HepG2 (cell line): ENCODE data around the gene PPP2R2B. TPM values are rescaled to one million over a fixed set of nuclear protein-coding genes. Genes with fewer than 3 reads are reported as not detected.

Experiments used
- ATAC-seq: fragments of 200-7000 bp; cut with Tn5 transposase; 3 replicates; pipeline ENCODE4 v1.9.1; 2020; ENCODE audit warnings: mild to moderate bottlenecking, moderate library complexity
- BruUV-seq: library from RNA; stranded (reverse); fragments of 400-500 nt; replicated peaks from 2 replicates; lab custom pipeline; 2021; lab: Mats Ljungman, UMichigan
- CTCF ChIA-PET: fragments of 300-600 bp; formaldehyde crosslinking; extraction: SDS; loops from one replicate; lab custom pipeline; 2021; ENCODE audit warnings: low total read pairs, inconsistent platforms, low intra/inter-chr PET ratio; lab: Yijun Ruan, JAX
- POLR2A ChIA-PET: fragments of 350-600 bp; sonication (Branson Sonifier 250); formaldehyde crosslinking; loops from one replicate; lab custom pipeline; 2020; ENCODE audit warnings: antibody characterized with exemption, inconsistent platforms; lab: Yijun Ruan, JAX
- DNase-seq: peaks from one replicate; pipeline ENCODE4 v3.0.0-alpha.2; 2015; ENCODE audit warnings: low spot score
- FAIRE-seq: peaks from 3 replicates; lab custom pipeline; 2011; peaks lifted over from hg19 to GRCh38; lab: Jason Lieb, UNC
- H2AFZ ChIP-seq: one replicate; pipeline ENCODE4 v1.6.1; 2011; ENCODE audit warnings: low read length, inconsistent platforms
- H3K27ac ChIP-seq: fragments of 300-600 bp; 3 replicates; pipeline ENCODE4 v1.8.0; 2011; ENCODE audit warnings: mixed run types, mild to moderate bottlenecking, mixed read lengths, low read length, inconsistent platforms; ENCODE audit not compliant: insufficient read depth; ENCODE audit errors: extremely low read length
- H3K27me3 ChIP-seq, 2 experiments: fragments of 200-600 bp in 1 of 2; 2 replicates in 1 of 2; 3 replicates in 1 of 2; pipeline versions ENCODE4 v1.6.0 to v1.8.0; 2011; ENCODE audit warnings: low read length in 2 of 2, mild to moderate bottlenecking in 2 of 2, moderate library complexity in 2 of 2, inconsistent platforms in 1 of 2; ENCODE audit not compliant: insufficient read depth in 2 of 2, control insufficient read depth in 1 of 2
- H3K36me3 ChIP-seq, 2 experiments: fragments of 200-600 bp in 1 of 2; replicated peaks in 1 of 2; 2 replicates in 1 of 2; 3 replicates in 1 of 2; pipeline versions ENCODE4 v1.5.1 to v1.8.0; 2011; ENCODE audit warnings: low read length in 2 of 2, inconsistent platforms in 1 of 2; ENCODE audit not compliant: insufficient read depth in 2 of 2, control insufficient read depth in 1 of 2
- H3K4me1 ChIP-seq: 2 replicates; pipeline ENCODE4 v1.5.1; 2012; ENCODE audit warnings: low read length, inconsistent platforms; ENCODE audit not compliant: insufficient read depth
- H3K4me2 ChIP-seq: 2 replicates; pipeline ENCODE4 v1.6.0; 2011; ENCODE audit warnings: low read depth, low read length, inconsistent platforms
- H3K4me3 ChIP-seq, 3 experiments: fragments of 200-600 bp in 1 of 3; sonication (generic), shearing (Covaris generic) in 1 of 3; replicated peaks in 1 of 3; 2 replicates each; pipeline ENCODE4 v1.5.1; 2011 to 2016; ENCODE audit warnings: low read length in 3 of 3, inconsistent platforms in 2 of 3, low read depth in 2 of 3, mild to moderate bottlenecking in 2 of 3, control low read depth in 1 of 3, mixed read lengths in 1 of 3; ENCODE audit not compliant: insufficient read depth in 1 of 3
- H3K79me2 ChIP-seq: one replicate; pipeline ENCODE4 v1.6.1; 2011; ENCODE audit warnings: low read length, inconsistent platforms; ENCODE audit not compliant: insufficient read depth
- H3K9ac ChIP-seq: 2 replicates; pipeline ENCODE4 v1.6.0; 2011; ENCODE audit warnings: mild to moderate bottlenecking, low read depth, low read length, inconsistent platforms; ENCODE audit not compliant: insufficient read depth
- H3K9me3 ChIP-seq: 2 replicates; pipeline ENCODE4 v1.5.1; 2012; ENCODE audit warnings: mild to moderate bottlenecking, low read length
- H4K20me1 ChIP-seq: 2 replicates; pipeline ENCODE4 v1.6.0; 2011; ENCODE audit warnings: inconsistent platforms, mild to moderate bottlenecking, low read length, moderate library complexity; ENCODE audit not compliant: insufficient read depth
- ASH2L ChIP-seq: fragments of 300-600, 200-600 bp; sonication (generic); IDR thresholded peaks from 2 replicates; pipeline ENCODE4 v1.7.0; 2017; ENCODE audit warnings: low read depth, mild to moderate bottlenecking, moderate library complexity, mixed read lengths, low read length; ENCODE audit not compliant: insufficient read length
- ATM ChIP-seq: fragments of 450-650 bp; IDR thresholded peaks from 2 replicates; pipeline ENCODE4 v1.7.1; 2017; ENCODE audit warnings: mild to moderate bottlenecking, borderline replicate concordance
- CENPBD1 ChIP-seq: sonication (generic); formaldehyde crosslinking; IDR thresholded peaks from 2 replicates; pipeline ENCODE4 v1.8.0; 2022; ENCODE audit warnings: missing genetic modification reagents, low read depth, mild to moderate bottlenecking, borderline replicate concordance
- KAT7 ChIP-seq: IDR thresholded peaks from 2 replicates; pipeline ENCODE4 v1.6.1; 2018; ENCODE audit warnings: borderline replicate concordance, missing compliant biosample characterization
- MEF2D ChIP-seq: sonication (generic); formaldehyde crosslinking; IDR thresholded peaks from 2 replicates; pipeline ENCODE4 v1.5.1; 2020; ENCODE audit warnings: mild to moderate bottlenecking, missing genetic modification reagents
- NFE2 ChIP-seq: sonication (generic); formaldehyde crosslinking; IDR thresholded peaks from 2 replicates; pipeline ENCODE4 v1.4.0; 2020; ENCODE audit warnings: missing genetic modification reagents
- NFYB ChIP-seq: sonication (generic); formaldehyde crosslinking; IDR thresholded peaks from 2 replicates; pipeline ENCODE4 v1.4.0; 2020; ENCODE audit warnings: missing genetic modification reagents
- NR1H2 ChIP-seq: sonication (generic); formaldehyde crosslinking; IDR thresholded peaks from 2 replicates; pipeline ENCODE4 v1.8.1; 2022; ENCODE audit warnings: low read depth, missing genetic modification reagents, borderline replicate concordance
- WGBS: methylation state at CpG from one replicate; pipeline ENCODE4 v1.1.6; 2017; ENCODE audit warnings: low lambda C conversion rate; 5-methylcytosine and 5-hydroxymethylcytosine counted together
- in situ Hi-C: cut with HindIII; loops from 2 replicates; pipeline ENCODE4 v1.10.0; 2017; ENCODE audit warnings: low pct_unique_long_range_greater_than_20kb; ENCODE audit not compliant: extremely low pct_ligation_motif_present
- intact Hi-C: fragments of 100-400 bp; cut with micrococcal nuclease; formaldehyde crosslinking; loops from one replicate; pipeline ENCODE4 v1.10.0; 2022; ENCODE audit not compliant: unreplicated experiment
- polyA plus RNA-seq, 8 experiments: library from polyadenylated mRNA; depleted of rRNA in 3 of 8; stranded (reverse) in 7 of 8; unstranded in 1 of 8; fragments of >200 nt; fragmentation: Illumina TruSeq in 4 of 8; extraction: Trizol in 4 of 8; gene quantifications; 2 replicates each; pipeline versions ENCODE4 v1.2.1 to v1.2.3, GENCODE V29; 2011 to 2016; ENCODE audit warnings: low read depth in 4 of 8, missing spikeins in 1 of 8, mixed read lengths in 1 of 8; ENCODE audit not compliant: insufficient read depth in 1 of 8
- total RNA-seq, 5 experiments: library from RNA; depleted of rRNA; stranded (reverse); fragments of >200 nt; fragmentation: Illumina TruSeq; extraction: Trizol; gene quantifications; 2 replicates each; pipeline ENCODE4 v1.2.3, GENCODE V29; 2016; ENCODE audit warnings: low read depth in 1 of 5
- TF ChIP-seq, protein P1 (sequence below): sonication (generic); formaldehyde crosslinking; IDR thresholded peaks from 2 replicates; pipeline ENCODE4 v1.5.1; 2020; ENCODE audit warnings: missing genetic modification reagents, mild to moderate bottlenecking, borderline replicate concordance
- TF ChIP-seq, protein P2 (sequence below): sonication (generic); formaldehyde crosslinking; IDR thresholded peaks from 2 replicates; pipeline ENCODE4 v1.9.0; 2022; ENCODE audit warnings: missing genetic modification reagents, mild to moderate bottlenecking, borderline replicate concordance

PPP2R2B gene
- total and polyA plus RNA-seq, 2 of the 13 experiments (the other 11 are each of a cell fraction or from before 2014, with no cell fraction given): not detected

DNA sequence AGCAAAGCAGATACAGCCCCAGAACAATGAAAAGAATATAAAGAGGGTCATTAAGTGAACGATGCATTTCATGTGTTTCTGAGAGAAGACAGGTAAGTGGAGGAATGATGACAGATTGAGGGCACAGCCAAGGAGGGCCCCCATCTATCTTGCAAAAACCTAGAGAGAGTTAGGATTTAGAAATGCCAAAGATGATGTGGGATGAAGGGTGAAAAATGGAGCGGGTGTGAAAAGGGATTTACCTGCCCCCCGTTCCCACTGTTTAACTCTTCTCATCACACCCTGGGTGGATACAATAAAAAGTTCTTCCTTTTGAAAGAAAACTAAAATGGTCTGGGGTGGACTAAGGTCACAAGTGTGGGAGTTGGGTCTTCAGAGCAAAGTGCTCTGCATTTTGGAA, 18.5 kb upstream of the PPP2R2B start:
- 32% methylated on average over 3 of the region's 3 CpGs for WGBS
- no peak for FAIRE-seq
- Histone ChIP-seq H4K20me1 (no peaks in the 10 kb centered on the region), H3K27ac (no peak overlapping the region), H3K27me3 (no peaks in the 10 kb centered on the region), H2AFZ (no peak overlapping the region), H3K79me2 (no peaks in the 10 kb centered on the region), H3K9me3 (no peaks in the 10 kb centered on the region), H3K9ac (no peak overlapping the region), H3K4me2 (no peak overlapping the region), H3K4me1 (no peaks in the 10 kb centered on the region), H3K4me3 (no peak overlapping the region)
- BruUV-seq: no TSS peak
- in situ Hi-C loops (no loop called here), intact Hi-C loops (no loop called here)
- CTCF ChIA-PET: no interaction called here
- no peak for DNase-seq
- POLR2A ChIA-PET: no interaction called here
- ATAC-seq: no peak
- no peak for TF ChIP-seq NR1H2
- TF ChIP-seq ASH2L: no peak
- TF ChIP-seq, protein P1, sequence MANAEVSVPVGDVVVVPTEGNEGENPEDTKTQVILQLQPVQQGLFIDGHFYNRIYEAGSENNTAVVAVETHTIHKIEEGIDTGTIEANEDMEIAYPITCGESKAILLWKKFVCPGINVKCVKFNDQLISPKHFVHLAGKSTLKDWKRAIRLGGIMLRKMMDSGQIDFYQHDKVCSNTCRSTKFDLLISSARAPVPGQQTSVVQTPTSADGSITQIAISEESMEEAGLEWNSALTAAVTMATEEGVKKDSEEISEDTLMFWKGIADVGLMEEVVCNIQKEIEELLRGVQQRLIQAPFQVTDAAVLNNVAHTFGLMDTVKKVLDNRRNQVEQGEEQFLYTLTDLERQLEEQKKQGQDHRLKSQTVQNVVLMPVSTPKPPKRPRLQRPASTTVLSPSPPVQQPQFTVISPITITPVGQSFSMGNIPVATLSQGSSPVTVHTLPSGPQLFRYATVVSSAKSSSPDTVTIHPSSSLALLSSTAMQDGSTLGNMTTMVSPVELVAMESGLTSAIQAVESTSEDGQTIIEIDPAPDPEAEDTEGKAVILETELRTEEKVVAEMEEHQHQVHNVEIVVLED (CRISPR knock-in tag): no peak
- TF ChIP-seq, protein P2, sequence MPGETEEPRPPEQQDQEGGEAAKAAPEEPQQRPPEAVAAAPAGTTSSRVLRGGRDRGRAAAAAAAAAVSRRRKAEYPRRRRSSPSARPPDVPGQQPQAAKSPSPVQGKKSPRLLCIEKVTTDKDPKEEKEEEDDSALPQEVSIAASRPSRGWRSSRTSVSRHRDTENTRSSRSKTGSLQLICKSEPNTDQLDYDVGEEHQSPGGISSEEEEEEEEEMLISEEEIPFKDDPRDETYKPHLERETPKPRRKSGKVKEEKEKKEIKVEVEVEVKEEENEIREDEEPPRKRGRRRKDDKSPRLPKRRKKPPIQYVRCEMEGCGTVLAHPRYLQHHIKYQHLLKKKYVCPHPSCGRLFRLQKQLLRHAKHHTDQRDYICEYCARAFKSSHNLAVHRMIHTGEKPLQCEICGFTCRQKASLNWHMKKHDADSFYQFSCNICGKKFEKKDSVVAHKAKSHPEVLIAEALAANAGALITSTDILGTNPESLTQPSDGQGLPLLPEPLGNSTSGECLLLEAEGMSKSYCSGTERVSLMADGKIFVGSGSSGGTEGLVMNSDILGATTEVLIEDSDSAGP (CRISPR knock-in tag): no peak
- no peak for TF ChIP-seq NFE2 (CRISPR knock-in tag)
- no peak for TF ChIP-seq CENPBD1
- no peak for TF ChIP-seq ATM
- no peak for TF ChIP-seq NFYB (CRISPR knock-in tag)
- no peak for TF ChIP-seq KAT7
- no peak for TF ChIP-seq MEF2D (CRISPR knock-in tag)
- TF ChIP-seq, all 625 proteins: peak for 0
- no peaks in the 10 kb centered on the region for H3K36me3 ChIP-seq
